Uterus (tissue), 4 donors: ENCODE results near the gene GGACT. TPM values are rescaled to one million over a fixed set of nuclear protein-coding genes. Genes with fewer than 3 reads are reported as not detected.

Experiments
- DNase-seq, 2 donors: peaks; one replicate each; pipeline ENCODE4 v3.0.0-alpha.2; 2019 to 2020
- H3K27ac ChIP-seq, 2 donors: fragments of 200-600 bp; sonication (generic); 1 replicate in 1 of 2; 2 replicates in 1 of 2; pipeline ENCODE4 v1.5.1; 2016 to 2018
- H3K27me3 ChIP-seq, 2 donors: fragments of 200-600 bp; sonication (generic); one replicate each; pipeline ENCODE4 v1.5.1; 2018 to 2019; ENCODE audit warnings: control low read depth in 1 of 2
- H3K36me3 ChIP-seq, 2 donors: fragments of 200-600 bp; sonication (generic); one replicate each; pipeline ENCODE4 v1.5.1; 2019; ENCODE audit warnings: control low read depth in 1 of 2
- H3K4me1 ChIP-seq, 2 donors: fragments of 200-600 bp; sonication (generic); one replicate each; pipeline ENCODE4 v1.5.1; 2018 to 2019; ENCODE audit warnings: control low read depth in 1 of 2
- H3K4me3 ChIP-seq, 2 donors: fragments of 200-600 bp; sonication (generic); 1 replicate in 1 of 2; 2 replicates in 1 of 2; pipeline ENCODE4 v1.5.1; 2018 to 2019; ENCODE audit warnings: mild to moderate bottlenecking in 1 of 2
- H3K9me3 ChIP-seq, 2 donors: fragments of 200-600 bp; sonication (generic); one replicate each; pipeline ENCODE4 v1.5.1; 2019; ENCODE audit warnings: control low read depth in 1 of 2
- POLR2A ChIP-seq, 2 donors: fragments of 450-650 bp; IDR thresholded peaks; one replicate each; pipeline ENCODE4 v1.6.1; 2016; ENCODE audit warnings: antibody characterized with exemption in 2 of 2, mild to moderate bottlenecking in 1 of 2, moderate library complexity in 1 of 2
- intact Hi-C: fragments of 100-400 bp; cut with DNase I; formaldehyde crosslinking; loops from one replicate; pipeline ENCODE4 v1.15.1; 2023; ENCODE audit warnings: low total_unique reads
- total RNA-seq, 4 donors: library from RNA; depleted of rRNA in 3 of 4; stranded (reverse); fragments of >200 nt in 3 of 4; gene quantifications; one replicate each; pipeline versions ENCODE4 v1.1.0 to v1.2.4, GENCODE V29; 2014 to 2023
- TF ChIP-seq, protein P1 (sequence below), 4 experiments: fragments of 200-600 bp in 2 of 4; fragments of 450-650 bp in 2 of 4; sonication (generic) in 2 of 4; IDR thresholded peaks; one replicate each; pipeline ENCODE4 v1.5.1; 2016 to 2019; ENCODE audit warnings: antibody characterized with exemption in 4 of 4, mild to moderate bottlenecking in 2 of 4, moderate library complexity in 1 of 4
- donor health status: DM: yes; HTN: yes; CAD: no.

Gene GGACT
- total RNA-seq, 4 donors from 2014 or later, result 0.26 to 5.7 (median 1.1) TPM

DNA sequence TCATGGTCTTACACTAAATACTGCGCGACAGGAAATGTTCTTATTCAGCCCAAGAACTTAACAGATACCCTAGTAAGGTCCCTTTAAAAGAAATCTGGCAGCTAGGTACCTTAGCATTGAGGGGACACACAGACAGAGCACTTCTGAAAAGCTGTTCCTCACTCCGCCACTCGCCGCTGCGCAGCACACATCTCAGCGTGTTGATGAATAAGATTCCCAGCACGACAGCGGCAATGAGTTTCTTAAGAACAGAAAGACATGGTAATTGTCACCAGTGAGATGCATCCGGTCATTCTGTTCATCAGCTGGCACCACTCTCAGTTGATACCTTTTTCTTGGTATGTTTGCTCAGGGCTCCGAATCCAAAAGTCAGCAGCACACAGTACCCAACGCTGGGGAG lies 46.1 kb upstream of the GGACT start:
- no peaks in the 10 kb centered on the region for H3K27me3 ChIP-seq
- H3K36me3 ChIP-seq, result no peaks in the 10 kb centered on the region
- H3K4me1 ChIP-seq, result no peaks in the 10 kb centered on the region
- H3K9me3 ChIP-seq, result no peaks in the 10 kb centered on the region
- no peak overlapping the region for H3K4me3 ChIP-seq
- TF ChIP-seq POLR2A (IDR thresholded peaks at IDR 0.05), result no peak
- no peak overlapping the region for H3K27ac ChIP-seq
- DNase-seq, result no peak
- intact Hi-C loops, result no loop called here

GRCh38 chr13:100633461-100633860 lies 44.9 kb upstream of the GGACT start:
- Histone ChIP-seq H3K4me1 (no peaks in the 10 kb centered on the region), H3K27ac (no peak overlapping the region), H3K9me3 (no peaks in the 10 kb centered on the region), H3K36me3 (no peaks in the 10 kb centered on the region), H3K4me3 (no peak overlapping the region), H3K27me3 (no peaks in the 10 kb centered on the region)
- no peak for DNase-seq
- intact Hi-C loops, result no loop called here
- TF ChIP-seq, protein P1, sequence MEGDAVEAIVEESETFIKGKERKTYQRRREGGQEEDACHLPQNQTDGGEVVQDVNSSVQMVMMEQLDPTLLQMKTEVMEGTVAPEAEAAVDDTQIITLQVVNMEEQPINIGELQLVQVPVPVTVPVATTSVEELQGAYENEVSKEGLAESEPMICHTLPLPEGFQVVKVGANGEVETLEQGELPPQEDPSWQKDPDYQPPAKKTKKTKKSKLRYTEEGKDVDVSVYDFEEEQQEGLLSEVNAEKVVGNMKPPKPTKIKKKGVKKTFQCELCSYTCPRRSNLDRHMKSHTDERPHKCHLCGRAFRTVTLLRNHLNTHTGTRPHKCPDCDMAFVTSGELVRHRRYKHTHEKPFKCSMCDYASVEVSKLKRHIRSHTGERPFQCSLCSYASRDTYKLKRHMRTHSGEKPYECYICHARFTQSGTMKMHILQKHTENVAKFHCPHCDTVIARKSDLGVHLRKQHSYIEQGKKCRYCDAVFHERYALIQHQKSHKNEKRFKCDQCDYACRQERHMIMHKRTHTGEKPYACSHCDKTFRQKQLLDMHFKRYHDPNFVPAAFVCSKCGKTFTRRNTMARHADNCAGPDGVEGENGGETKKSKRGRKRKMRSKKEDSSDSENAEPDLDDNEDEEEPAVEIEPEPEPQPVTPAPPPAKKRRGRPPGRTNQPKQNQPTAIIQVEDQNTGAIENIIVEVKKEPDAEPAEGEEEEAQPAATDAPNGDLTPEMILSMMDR (IDR thresholded peaks at IDR 0.05), result no peak
- no peak for TF ChIP-seq POLR2A (IDR thresholded peaks at IDR 0.05)

- no peak overlapping the region for H3K27ac ChIP-seq
- no peaks in the 10 kb centered on the region for H3K9me3 ChIP-seq
- H3K27me3 ChIP-seq, result no peaks in the 10 kb centered on the region
- no peak for DNase-seq
- TF ChIP-seq, protein P1 (IDR thresholded peaks at IDR 0.05), result no peak
- TF ChIP-seq POLR2A (IDR thresholded peaks at IDR 0.05), result no peak
- H3K4me3 ChIP-seq, result no peak overlapping the region
- intact Hi-C loops, result no loop called here
- H3K4me1 ChIP-seq, result no peaks in the 10 kb centered on the region
- no peaks in the 10 kb centered on the region for H3K36me3 ChIP-seq
Measured at GRCh38 chr13:100630555-100630954, 42.0 kb upstream of the GGACT start.

DNA sequence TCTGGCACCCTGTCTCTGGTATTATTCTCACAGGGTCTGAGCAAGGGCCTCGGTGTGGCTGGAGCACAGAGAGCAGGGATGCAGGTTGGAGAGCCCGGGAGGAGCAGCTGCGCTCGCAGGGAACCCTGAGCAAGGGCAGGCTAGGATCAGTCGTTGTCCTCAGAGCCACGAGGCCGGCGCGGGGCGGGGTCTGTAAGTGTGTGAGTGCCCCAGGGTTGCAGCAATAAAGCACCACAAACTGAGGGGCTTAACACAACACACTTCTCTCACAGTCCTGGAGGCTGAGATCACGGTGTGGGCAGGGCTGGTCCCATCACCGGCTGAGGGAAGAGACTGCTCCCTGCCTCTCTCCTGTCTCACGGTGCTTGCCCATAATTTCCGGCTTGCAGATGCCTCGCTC lies 38.5 kb upstream of the GGACT start:
- Histone ChIP-seq H3K9me3 (no peaks in the 10 kb centered on the region), H3K27me3 (no peaks in the 10 kb centered on the region), H3K36me3 (no peaks in the 10 kb centered on the region), H3K4me1 (no peaks in the 10 kb centered on the region), H3K27ac (no peak overlapping the region), H3K4me3 (no peak overlapping the region)
- intact Hi-C loops, result no loop called here
- no peak for TF ChIP-seq POLR2A (IDR thresholded peaks at IDR 0.05)
- TF ChIP-seq, protein P1 (IDR thresholded peaks at IDR 0.05), result no peak
- no peak for DNase-seq

DNA sequence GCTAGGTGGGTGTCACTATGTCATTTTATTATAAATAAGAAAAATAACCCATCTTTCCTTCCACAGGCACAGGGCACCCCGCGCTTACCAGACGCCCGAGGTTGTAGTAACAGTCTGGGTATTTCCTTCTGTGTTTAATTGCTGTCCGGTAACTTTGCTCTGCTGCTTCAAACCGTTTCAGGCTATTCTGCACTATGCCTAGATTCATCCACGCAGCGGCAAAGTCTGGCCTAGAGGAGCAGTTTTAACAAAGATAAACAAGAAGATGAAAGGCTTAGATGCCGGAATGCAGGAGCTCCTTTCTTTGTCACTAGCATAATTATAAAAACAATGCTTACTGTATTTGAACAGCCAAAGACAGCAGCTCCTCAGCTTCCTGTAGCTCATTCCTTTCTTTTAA lies 36.9 kb upstream of the GGACT start:
- Histone ChIP-seq H3K36me3 (no peaks in the 10 kb centered on the region), H3K4me3 (no peak overlapping the region), H3K9me3 (no peaks in the 10 kb centered on the region)

More for the DNA sequence above, 36.9 kb upstream of the GGACT start:
- intact Hi-C loops, result no loop called here
- Histone ChIP-seq H3K4me1 (no peaks in the 10 kb centered on the region), H3K27ac (no peak overlapping the region), H3K27me3 (no peaks in the 10 kb centered on the region)
- DNase-seq, result no peak
- TF ChIP-seq, protein P1 (IDR thresholded peaks at IDR 0.05), result no peak
- no peak for TF ChIP-seq POLR2A (IDR thresholded peaks at IDR 0.05)
